CD8-positive, alpha-beta memory T cell (primary cell): ENCODE data around the gene WDR45B. TPM values are rescaled to one million over a fixed set of nuclear protein-coding genes. Genes with fewer than 3 reads are reported as not detected.

Source experiments
- CTCF ChIA-PET: fragments of 350-600 bp; sonication (Branson Sonifier 250); formaldehyde crosslinking; loops from one replicate; lab custom pipeline; 2021; ENCODE audit warnings: antibody characterized with exemption; lab: Charles Lee
- POLR2A ChIA-PET: fragments of 350-600 bp; sonication (Branson Sonifier 250); formaldehyde crosslinking; loops from one replicate; lab custom pipeline; 2021; ENCODE audit warnings: antibody characterized with exemption; lab: Charles Lee
- DNase-seq, 5 donors: peaks; one replicate each; pipeline versions ENCODE4 v3.0.0 to v3.0.0-alpha.2; 2020 to 2022; ENCODE audit warnings: mixed read lengths in 1 of 5
- H3K27ac ChIP-seq: one replicate; pipeline ENCODE4 v1.7.0; 2013; ENCODE audit warnings: low read depth, mild to moderate bottlenecking, low read length, moderate library complexity
- H3K27me3 ChIP-seq: 2 replicates; pipeline ENCODE4 v1.7.0; 2013; ENCODE audit warnings: low read length, mild to moderate bottlenecking; ENCODE audit not compliant: insufficient read depth, poor library complexity, severe bottlenecking
- H3K36me3 ChIP-seq: 2 replicates; pipeline ENCODE4 v1.7.0; 2013; ENCODE audit warnings: mild to moderate bottlenecking, low read length, moderate library complexity; ENCODE audit not compliant: insufficient read depth
- H3K4me1 ChIP-seq: 2 replicates; pipeline ENCODE4 v1.7.0; 2013; ENCODE audit warnings: mild to moderate bottlenecking, low read length, moderate library complexity; ENCODE audit not compliant: insufficient read depth
- H3K4me3 ChIP-seq: 2 replicates; pipeline ENCODE4 v1.7.0; 2013; ENCODE audit warnings: mild to moderate bottlenecking, low read length
- H3K9me3 ChIP-seq: 2 replicates; pipeline ENCODE4 v1.7.0; 2013; ENCODE audit warnings: mild to moderate bottlenecking, low read length
- H3K27ac Mint-ChIP-seq, 8 donors: one replicate each; pipeline ENCODE4 v1.8.0; 2020 to 2021; ENCODE audit warnings: mixed read lengths in 8 of 8, mild to moderate bottlenecking in 6 of 8, inconsistent platforms in 3 of 8, moderate library complexity in 3 of 8
- H3K27me3 Mint-ChIP-seq, 2 donors: one replicate each; pipeline ENCODE4 v1.8.0; 2020 to 2021; ENCODE audit warnings: mixed read lengths in 2 of 2, mild to moderate bottlenecking in 1 of 2, moderate library complexity in 1 of 2
- H3K36me3 Mint-ChIP-seq, 3 donors: one replicate each; pipeline ENCODE4 v1.8.0; 2020 to 2021; ENCODE audit warnings: mixed read lengths in 3 of 3, inconsistent platforms in 1 of 3, mild to moderate bottlenecking in 1 of 3
- H3K4me1 Mint-ChIP-seq, 3 donors: one replicate each; pipeline ENCODE4 v1.8.0; 2020 to 2021; ENCODE audit warnings: mixed read lengths in 3 of 3, inconsistent platforms in 1 of 3, mild to moderate bottlenecking in 1 of 3
- H3K4me3 Mint-ChIP-seq, 7 donors: one replicate each; pipeline ENCODE4 v1.8.0; 2020 to 2021; ENCODE audit warnings: mixed read lengths in 7 of 7, mild to moderate bottlenecking in 6 of 7, moderate library complexity in 4 of 7, inconsistent platforms in 2 of 7
- H3K9me3 Mint-ChIP-seq, 5 donors: one replicate each; pipeline ENCODE4 v1.8.0; 2020 to 2022; ENCODE audit warnings: mixed read lengths in 5 of 5, mild to moderate bottlenecking in 3 of 5, moderate library complexity in 2 of 5, inconsistent platforms in 1 of 5
- polyA plus RNA-seq: library from polyadenylated mRNA; unstranded; fragments of 300-500 nt; fragmentation: Illumina TruSeq; gene quantifications from one replicate; pipeline ENCODE4 v1.2.3, GENCODE V29; 2021
- total RNA-seq, 2 experiments: library from RNA; stranded (reverse); gene quantifications; one replicate each; pipeline ENCODE4 v1.2.3, GENCODE V29; 2021

Gene WDR45B
- total and polyA plus RNA-seq, 3 experiments from 2014 or later, result 41.9 to 50.1 (median 49.1) TPM

- H3K9me3 ChIP-seq, result no peaks in the 10 kb centered on the region
- peaks cover 23 to 40% (median 34%) of the 10 kb centered on the region in 3 donors for H3K4me1 Mint-ChIP-seq
- ChIA-PET CTCF (interaction anchor here (1.0 kb wide), 1 partner anchor 9 kb away, joined by 3 read pairs; no protein-coding TSS in a partner anchor), POLR2A (no interaction called here)
- peaks cover 37% of the 10 kb centered on the region for H3K4me1 ChIP-seq
- peak overlapping the region; percentile 71 to 89 (median 75) for H3K4me3 Mint-ChIP-seq
- H3K4me3 ChIP-seq, result no peak overlapping the region
- peaks cover under 1 to 18% (median 2%) of the 10 kb centered on the region in 3 donors for H3K36me3 Mint-ChIP-seq
- no peaks in the 10 kb centered on the region for H3K9me3 Mint-ChIP-seq
- no peaks in the 10 kb centered on the region for H3K27me3 Mint-ChIP-seq
- H3K27ac Mint-ChIP-seq, result peak overlapping the region; percentile 57 to 96 (median 84)
- no peak for DNase-seq
- H3K27ac ChIP-seq, result no peak overlapping the region
- H3K27me3 ChIP-seq, result no peaks in the 10 kb centered on the region
- peaks cover 6% of the 10 kb centered on the region for H3K36me3 ChIP-seq
These were observed 55.9 kb downstream of the WDR45B start for GRCh38 chr17:82592289-82592766.

- no peak overlapping the region for H3K27ac ChIP-seq
- Mint-ChIP-seq H3K27me3 (no peaks in the 10 kb centered on the region), H3K36me3 (peaks cover 6 to 17% (median 7%) of the 10 kb centered on the region in 3 donors), H3K27ac (peak overlapping the region in 6 of 8 donors; percentile 43 to 93 (median 82)), H3K4me3 (no peak overlapping the region), H3K4me1 (peaks cover 23 to 40% (median 34%) of the 10 kb centered on the region in 3 donors), H3K9me3 (no peaks in the 10 kb centered on the region)
- CTCF ChIA-PET, result no interaction called here
- DNase-seq, result no peak
- no peak overlapping the region for H3K4me3 ChIP-seq
- H3K4me1 ChIP-seq, result peaks cover 37% of the 10 kb centered on the region
- POLR2A ChIA-PET, result interaction anchor here (0.8 kb wide), 1 partner anchor 13 kb away, joined by 3 read pairs; no protein-coding TSS in a partner anchor
- peaks cover 6% of the 10 kb centered on the region for H3K36me3 ChIP-seq
- no peaks in the 10 kb centered on the region for H3K27me3 ChIP-seq
- no peaks in the 10 kb centered on the region for H3K9me3 ChIP-seq
These were observed 57.2 kb downstream of the WDR45B start for GRCh38 chr17:82590881-82591539.

GRCh38 chr17:82590216-82590615, 58.0 kb downstream of the WDR45B start:
- peaks cover 35% of the 10 kb centered on the region for H3K4me1 ChIP-seq
- no peaks in the 10 kb centered on the region for H3K9me3 Mint-ChIP-seq
- no peak overlapping the region for H3K4me3 ChIP-seq
- H3K4me1 Mint-ChIP-seq, result peaks cover 21 to 43% (median 34%) of the 10 kb centered on the region in 3 donors
- H3K4me3 Mint-ChIP-seq, result no peak overlapping the region
- ChIA-PET POLR2A (no interaction called here), CTCF (no interaction called here)
- no peaks in the 10 kb centered on the region for H3K27me3 ChIP-seq
- H3K27ac ChIP-seq, result no peak overlapping the region
- peaks cover 6 to 21% (median 7%) of the 10 kb centered on the region in 3 donors for H3K36me3 Mint-ChIP-seq
- peaks cover 6% of the 10 kb centered on the region for H3K36me3 ChIP-seq
- DNase-seq, result no peak
- no peaks in the 10 kb centered on the region for H3K9me3 ChIP-seq
- no peaks in the 10 kb centered on the region for H3K27me3 Mint-ChIP-seq
- peak overlapping the region in 6 of 8 donors; percentile 6 to 95 (median 52) for H3K27ac Mint-ChIP-seq

- CTCF ChIA-PET, result no interaction called here
- H3K36me3 ChIP-seq, result peaks cover 8% of the 10 kb centered on the region
- Mint-ChIP-seq H3K9me3 (no peaks in the 10 kb centered on the region), H3K4me1 (peaks cover 21 to 41% (median 31%) of the 10 kb centered on the region in 3 donors), H3K36me3 (peaks cover 6 to 23% (median 7%) of the 10 kb centered on the region in 3 donors), H3K27me3 (no peaks in the 10 kb centered on the region), H3K27ac (peak overlapping the region in 4 of 8 donors; percentile 6 to 95 (median 37)), H3K4me3 (no peak overlapping the region)
- POLR2A ChIA-PET, result no interaction called here
- H3K4me1 ChIP-seq, result peaks cover 31% of the 10 kb centered on the region
- DNase-seq, result no peak
- no peak overlapping the region for H3K4me3 ChIP-seq
- no peaks in the 10 kb centered on the region for H3K9me3 ChIP-seq
- no peak overlapping the region for H3K27ac ChIP-seq
- no peaks in the 10 kb centered on the region for H3K27me3 ChIP-seq
These were observed 58.4 kb downstream of the WDR45B start for GRCh38 chr17:82589851-82590180.

- H3K4me1 ChIP-seq, result peaks cover 18% of the 10 kb centered on the region
- Mint-ChIP-seq H3K36me3 (peaks cover 6 to 30% (median 7%) of the 10 kb centered on the region in 3 donors), H3K27me3 (no peaks in the 10 kb centered on the region), H3K27ac (peak overlapping the region in 3 of 8 donors; percentile 27 to 77 (median 73)), H3K4me1 (peaks cover 18 to 39% (median 25%) of the 10 kb centered on the region in 3 donors), H3K9me3 (no peaks in the 10 kb centered on the region), H3K4me3 (no peak overlapping the region)
- peaks cover 16% of the 10 kb centered on the region for H3K36me3 ChIP-seq
- CTCF ChIA-PET, result no interaction called here
- no peak overlapping the region for H3K27ac ChIP-seq
- no peaks in the 10 kb centered on the region for H3K27me3 ChIP-seq
- no peaks in the 10 kb centered on the region for H3K9me3 ChIP-seq
- DNase-seq, result no peak
- no peak overlapping the region for H3K4me3 ChIP-seq
- POLR2A ChIA-PET, result interaction anchor here (0.6 kb wide), 1 partner anchor 424 kb away, joined by 3 read pairs; no protein-coding TSS in a partner anchor
These were observed 59.7 kb downstream of the WDR45B start for GRCh38 chr17:82588266-82589175.

- DNase-seq, result no peak
- Histone ChIP-seq H3K4me3 (no peak overlapping the region), H3K27ac (no peak overlapping the region), H3K27me3 (no peaks in the 10 kb centered on the region), H3K9me3 (no peaks in the 10 kb centered on the region), H3K4me1 (peaks cover 11% of the 10 kb centered on the region), H3K36me3 (peaks cover 17% of the 10 kb centered on the region)
- H3K4me3 Mint-ChIP-seq, result no peak overlapping the region
- no peaks in the 10 kb centered on the region for H3K27me3 Mint-ChIP-seq
- H3K27ac Mint-ChIP-seq, result peak overlapping the region; percentile 11 to 73 (median 45)
- peaks cover 14 to 34% (median 19%) of the 10 kb centered on the region in 3 donors for H3K4me1 Mint-ChIP-seq
- peaks cover 6 to 37% (median 7%) of the 10 kb centered on the region in 3 donors for H3K36me3 Mint-ChIP-seq
- no peaks in the 10 kb centered on the region for H3K9me3 Mint-ChIP-seq
- CTCF ChIA-PET, result no interaction called here
- POLR2A ChIA-PET, result no interaction called here
These were observed 60.8 kb downstream of the WDR45B start for GRCh38 chr17:82587234-82588086.

GRCh38 chr17:82586576-82587233, 61.5 kb downstream of the WDR45B start:
- H3K4me3 ChIP-seq, result no peak overlapping the region
- Mint-ChIP-seq H3K4me1 (peaks cover 11 to 26% (median 11%) of the 10 kb centered on the region in 3 donors), H3K27ac (peak overlapping the region in 7 of 8 donors; percentile 11 to 72 (median 47)), H3K36me3 (peaks cover 6 to 45% (median 7%) of the 10 kb centered on the region in 3 donors), H3K27me3 (no peaks in the 10 kb centered on the region), H3K4me3 (no peak overlapping the region), H3K9me3 (no peaks in the 10 kb centered on the region)
- H3K4me1 ChIP-seq, result peaks cover 3% of the 10 kb centered on the region
- no peaks in the 10 kb centered on the region for H3K27me3 ChIP-seq
- H3K27ac ChIP-seq, result no peak overlapping the region
- peaks cover 17% of the 10 kb centered on the region for H3K36me3 ChIP-seq
- ChIA-PET CTCF (no interaction called here), POLR2A (no interaction called here)
- no peak for DNase-seq
- H3K9me3 ChIP-seq, result no peaks in the 10 kb centered on the region
